ENCODE measurements around the gene PITPNM3.
"Not testable (repeated sequence)": the region's sequence is repeated elsewhere in the genome, so short reads cannot be mapped to it uniquely, and the experiment has no call there.

Gene PITPNM3

GRCh38 chr17:6497496-6498221 is 58.7 kb downstream of the PITPNM3 start:
- DNase-seq: no peak

GRCh38 chr17:6496640-6497441 is 59.5 kb downstream of the PITPNM3 start:
- DNase-seq: no peak

GRCh38 chr17:6496116-6496481 is 60.3 kb downstream of the PITPNM3 start:
- no peak for DNase-seq

- no peak for DNase-seq
Observed at GRCh38 chr17:6495450-6496115, 60.8 kb downstream of the PITPNM3 start.

GRCh38 chr17:6494239-6494941 is 62.0 kb downstream of the PITPNM3 start:
- no peak for DNase-seq

GRCh38 chr17:6492892-6493674 is 63.3 kb downstream of the PITPNM3 start:
- no peak for DNase-seq

GRCh38 chr17:6491071-6491700 is 65.2 kb downstream of the PITPNM3 start:
- no peak for DNase-seq

GRCh38 chr17:6489016-6489550 is 67.3 kb downstream of the PITPNM3 start:
- DNase-seq: no peak

GRCh38 chr17:6488008-6488539 is 68.3 kb downstream of the PITPNM3 start:
- no peak for DNase-seq

GRCh38 chr17:6487251-6488007 is 68.9 kb downstream of the PITPNM3 start:
- no peak for DNase-seq

- DNase-seq: no peak
Observed at GRCh38 chr17:6485646-6486412, 70.5 kb downstream of the PITPNM3 start.

- no peak for DNase-seq
Observed at GRCh38 chr17:6483507-6483906, 72.8 kb downstream of the PITPNM3 start.

- DNase-seq: not testable (repeated sequence)
Observed at GRCh38 chr17:6482796-6483195, 73.6 kb downstream of the PITPNM3 start.

- DNase-seq: no peak
Observed at GRCh38 chr17:6482105-6482455, 74.3 kb downstream of the PITPNM3 start.

- no peak for DNase-seq
Observed at GRCh38 chr17:6480303-6480675, 76.1 kb downstream of the PITPNM3 start.

- DNase-seq: no peak
Observed at GRCh38 chr17:6479622-6480302, 76.6 kb downstream of the PITPNM3 start.

GRCh38 chr17:6478486-6478885 is 77.9 kb downstream of the PITPNM3 start:
- DNase-seq: no peak

- no peak for DNase-seq
Observed at GRCh38 chr17:6477831-6478383, 78.4 kb downstream of the PITPNM3 start.

- no peak for DNase-seq
Observed at GRCh38 chr17:6476810-6477179, 79.6 kb downstream of the PITPNM3 start.

Measured in central memory CD4-positive, alpha-beta T cell (primary cell).